Measurements from ENCODE around the gene TCOF1. TPM values are rescaled to one million over a fixed set of nuclear protein-coding genes. Genes with fewer than 3 reads are reported as not detected.

Gene TCOF1
- total RNA-seq, 1 experiment from 2014 or later, result 75.3 TPM

GRCh38 chr5:150431048-150431447 is 73.6 kb downstream of the TCOF1 start:
- Histone ChIP-seq H3K4me1 (replicated peaks; ENCODE audit: insufficient read depth) (no peaks in the 10 kb centered on the region), H3F3A (ENCODE audit: insufficient read depth, low read depth) (no peaks in the 10 kb centered on the region), H3K9me2 (ENCODE audit: insufficient read depth) (no peaks in the 10 kb centered on the region), H3K27me3 (ENCODE audit: insufficient read depth, low read depth) (no peaks in the 10 kb centered on the region), H3K79me2 (ENCODE audit: low read depth) (no peaks in the 10 kb centered on the region), H2AFZ (no peak overlapping the region), H3K36me3 (ENCODE audit: low read depth) (no peaks in the 10 kb centered on the region), H3K9me3 (ENCODE audit: insufficient read depth, low read depth) (no peaks in the 10 kb centered on the region), H3K27ac (no peak overlapping the region), H3K4me2 (no peak overlapping the region), H4K20me1 (ENCODE audit: insufficient read depth) (no peaks in the 10 kb centered on the region), H3K4me3 (no peak overlapping the region)
- ChIA-PET POLR2A (ENCODE audit: unreplicated experiment) (no interaction called here), CTCF (no interaction called here)
- TF ChIP-seq EZH2 (IDR thresholded peaks at IDR 0.05; ENCODE audit: low read depth), result no peak
- TF ChIP-seq CTCF (conservative IDR thresholded peaks at IDR 0.05), result no peak
- BruUV-seq (replicated peaks), result no TSS peak
- DNase-seq, result no peak
- intact Hi-C loops (cut with micrococcal nuclease; ENCODE audit: unreplicated experiment), result loop anchor here (10.0 kb wide), 1 partner anchor 426 kb away; the partner anchor contains the start of genes HMGXB3 and TIGD6

GRCh38 chr5:150431574-150431973 is 74.1 kb downstream of the TCOF1 start:
- no peak for TF ChIP-seq CTCF (conservative IDR thresholded peaks at IDR 0.05)
- TF ChIP-seq EZH2 (IDR thresholded peaks at IDR 0.05; ENCODE audit: low read depth), result no peak
- no peaks in the 10 kb centered on the region for H3K9me3 ChIP-seq (ENCODE audit: insufficient read depth, low read depth)
- no peaks in the 10 kb centered on the region for H3K9me2 ChIP-seq (ENCODE audit: insufficient read depth)
- CTCF ChIA-PET, result no interaction called here
- no peaks in the 10 kb centered on the region for H3K36me3 ChIP-seq (ENCODE audit: low read depth)
- H3K4me1 ChIP-seq (replicated peaks; ENCODE audit: insufficient read depth), result no peaks in the 10 kb centered on the region
- H3K79me2 ChIP-seq (ENCODE audit: low read depth), result no peaks in the 10 kb centered on the region
- intact Hi-C loops (cut with micrococcal nuclease; ENCODE audit: unreplicated experiment), result loop anchor here (10.0 kb wide), 1 partner anchor 427 kb away; the partner anchor contains the start of genes HMGXB3 and TIGD6
- no TSS peak for BruUV-seq (replicated peaks)
- DNase-seq, result no peak
- H4K20me1 ChIP-seq (ENCODE audit: insufficient read depth), result no peaks in the 10 kb centered on the region
- H3K4me2 ChIP-seq, result no peak overlapping the region
- no peaks in the 10 kb centered on the region for H3F3A ChIP-seq (ENCODE audit: insufficient read depth, low read depth)
- no peak overlapping the region for H3K4me3 ChIP-seq
- no peak overlapping the region for H2AFZ ChIP-seq
- no peak overlapping the region for H3K27ac ChIP-seq
- POLR2A ChIA-PET (ENCODE audit: unreplicated experiment), result no interaction called here
- H3K27me3 ChIP-seq (ENCODE audit: insufficient read depth, low read depth), result no peaks in the 10 kb centered on the region

GRCh38 chr5:150434464-150434863 is 77.0 kb downstream of the TCOF1 start:
- no TSS peak for BruUV-seq (replicated peaks)
- no peak for DNase-seq
- Histone ChIP-seq H3K27ac (no peak overlapping the region), H4K20me1 (ENCODE audit: insufficient read depth) (no peaks in the 10 kb centered on the region), H3K9me3 (ENCODE audit: insufficient read depth, low read depth) (no peaks in the 10 kb centered on the region), H3K4me1 (replicated peaks; ENCODE audit: insufficient read depth) (no peaks in the 10 kb centered on the region), H3F3A (ENCODE audit: insufficient read depth, low read depth) (peaks cover 8% of the 10 kb centered on the region; the same call in 1 of the 2 replicates), H3K4me2 (no peak overlapping the region), H2AFZ (no peak overlapping the region), H3K27me3 (ENCODE audit: insufficient read depth, low read depth) (no peaks in the 10 kb centered on the region), H3K9me2 (ENCODE audit: insufficient read depth) (no peaks in the 10 kb centered on the region), H3K4me3 (no peak overlapping the region), H3K79me2 (ENCODE audit: low read depth) (no peaks in the 10 kb centered on the region), H3K36me3 (ENCODE audit: low read depth) (no peaks in the 10 kb centered on the region)
- intact Hi-C loops (cut with micrococcal nuclease; ENCODE audit: unreplicated experiment), result loop anchor here (10.0 kb wide), 1 partner anchor 430 kb away; the partner anchor contains the start of genes HMGXB3 and TIGD6
- ChIA-PET POLR2A (ENCODE audit: unreplicated experiment) (no interaction called here), CTCF (interaction anchor here (0.7 kb wide), 2 partner anchors 83 to 444 kb away, joined by 4 to 16 read pairs; no protein-coding TSS in a partner anchor)
- TF ChIP-seq CTCF (conservative IDR thresholded peaks at IDR 0.05) (no peak), EZH2 (IDR thresholded peaks at IDR 0.05; ENCODE audit: low read depth) (no peak)

Measured in PC-9 (cell line).